GM12878 (cell line): ENCODE data around the gene CES3. TPM values are rescaled to one million over a fixed set of nuclear protein-coding genes. Genes with fewer than 3 reads are reported as not detected.

ENCODE experiments used
- ATAC-seq: fragments of 200-7000 bp; cut with Tn5 transposase; 3 replicates; pipeline ENCODE4 v1.9.1; 2020; ENCODE audit warnings: mild to moderate bottlenecking, moderate library complexity
- BruUV-seq: library from RNA; stranded (reverse); fragments of 400-500 nt; replicated peaks from 2 replicates; lab custom pipeline; 2021; lab: Mats Ljungman, UMichigan
- CTCF ChIA-PET: fragments of 300-600 bp; sonication (Branson Sonifier 250); formaldehyde crosslinking; extraction: SDS; loops from one replicate; lab custom pipeline; 2021; ENCODE audit warnings: inconsistent platforms; lab: Yijun Ruan, JAX
- POLR2A ChIA-PET: fragments of 350-600 bp; formaldehyde crosslinking; extraction: SDS; loops from one replicate; lab custom pipeline; 2021; ENCODE audit warnings: inconsistent platforms; lab: Charles Lee
- RAD21 ChIA-PET: fragments of 300-600 bp; sonication (Branson Sonifier 250); formaldehyde crosslinking; loops from one replicate; lab custom pipeline; 2023; ENCODE audit warnings: antibody characterized with exemption; ENCODE audit not compliant: unreplicated experiment; lab: Charles Lee
- SMC1A ChIA-PET: fragments of 300-600 bp; sonication (Branson Sonifier 250); formaldehyde crosslinking; loops from one replicate; lab custom pipeline; 2023; ENCODE audit not compliant: unreplicated experiment, uncharacterized antibody; lab: Charles Lee
- DNase-seq: peaks from one replicate; pipeline ENCODE4 v3.0.0-alpha.2; 2011; ENCODE audit warnings: low read depth, low spot score
- FAIRE-seq: peaks from 3 replicates; lab custom pipeline; 2011; peaks lifted over from hg19 to GRCh38; lab: Jason Lieb, UNC
- H2AFZ ChIP-seq: 2 replicates; pipeline ENCODE4 v1.6.0; 2011; ENCODE audit warnings: low read depth, low read length, control low read depth; ENCODE audit not compliant: control insufficient read depth
- H3K27ac ChIP-seq: 2 replicates; pipeline ENCODE4 v1.5.1; 2011; ENCODE audit warnings: control low read depth; ENCODE audit not compliant: control insufficient read depth, insufficient read depth
- H3K27me3 ChIP-seq, 2 experiments: replicated peaks in 1 of 2; 2 replicates each; pipeline versions ENCODE4 v1.6.0 to v1.6.1; 2011; ENCODE audit warnings: low read length in 1 of 2; ENCODE audit not compliant: control insufficient read depth in 2 of 2, insufficient read depth in 2 of 2
- H3K36me3 ChIP-seq, 2 experiments: 2 replicates each; pipeline ENCODE4 v1.5.1; 2011; ENCODE audit warnings: low read length in 1 of 2; ENCODE audit not compliant: control insufficient read depth in 2 of 2, insufficient read depth in 2 of 2
- H3K4me1 ChIP-seq: 2 replicates; pipeline ENCODE4 v1.6.1; 2011; ENCODE audit warnings: mild to moderate bottlenecking, low read length, moderate library complexity, mixed read lengths; ENCODE audit not compliant: control insufficient read depth, insufficient read depth
- H3K4me2 ChIP-seq: 2 replicates; pipeline ENCODE4 v1.6.0; 2011; ENCODE audit warnings: control low read depth; ENCODE audit not compliant: control insufficient read depth, insufficient read depth
- H3K4me3 ChIP-seq: fragments of 200-600 bp; sonication (generic); 2 replicates; pipeline ENCODE4 v1.5.1; 2016
- H3K79me2 ChIP-seq: 2 replicates; pipeline ENCODE4 v1.6.0; 2011; ENCODE audit warnings: low read length; ENCODE audit not compliant: control insufficient read depth, insufficient read depth
- H3K9ac ChIP-seq: 2 replicates; pipeline ENCODE4 v1.8.0; 2011; ENCODE audit warnings: low read length, control low read depth, mixed read lengths; ENCODE audit not compliant: control insufficient read depth, insufficient read depth
- H3K9me3 ChIP-seq: replicated peaks from 3 replicates; pipeline ENCODE4 v1.5.1; 2011; ENCODE audit warnings: mild to moderate bottlenecking, low read length; ENCODE audit not compliant: control insufficient read depth, insufficient read depth
- H4K20me1 ChIP-seq: 2 replicates; pipeline ENCODE4 v1.6.0; 2011; ENCODE audit not compliant: control insufficient read depth, insufficient read depth
- ATF3 ChIP-seq: IDR thresholded peaks from 2 replicates; pipeline ENCODE4 v1.6.1; 2011; ENCODE audit warnings: low read depth, mild to moderate bottlenecking, low read length, moderate library complexity, borderline replicate concordance; ENCODE audit errors: extremely low read depth
- ELK1 ChIP-seq: IDR thresholded peaks from 2 replicates; pipeline ENCODE4 v1.6.1; 2012; ENCODE audit warnings: low read depth, low read length, improper control_type of control experiment
- KLF5 ChIP-seq: fragments of 450-650 bp; IDR thresholded peaks from 2 replicates; pipeline ENCODE4 v1.6.1; 2014; ENCODE audit warnings: mild to moderate bottlenecking; ENCODE audit not compliant: partially characterized antibody
- MAX ChIP-seq: IDR thresholded peaks from 2 replicates; pipeline ENCODE4 v1.6.1; 2012; ENCODE audit warnings: low read depth, low read length, improper control_type of control experiment
- SP1 ChIP-seq: IDR thresholded peaks from one replicate; pipeline ENCODE4 v1.6.1; 2011; ENCODE audit warnings: low read depth, low read length
- TCF3 ChIP-seq: IDR thresholded peaks from 2 replicates; pipeline ENCODE4 v1.6.1; 2012; ENCODE audit warnings: low read depth, mild to moderate bottlenecking, low read length, borderline replicate concordance; ENCODE audit not compliant: insufficient read depth
- WGBS: methylation state at CpG from one replicate; pipeline ENCODE4 v1.1.6; 2016; ENCODE audit warnings: low lambda C conversion rate; ENCODE audit not compliant: insufficient replicate concordance, insufficient coverage; ENCODE audit errors: missing lambda C conversion rate; 5-methylcytosine and 5-hydroxymethylcytosine counted together
- in situ Hi-C: fragments of 300-500 bp; cut with MboI; formaldehyde crosslinking; loops from 9 replicates; pipeline ENCODE4 v1.14.3; 2018; ENCODE audit warnings: mixed read lengths
- intact Hi-C: fragments of 100-400 bp; cut with micrococcal nuclease; formaldehyde crosslinking; loops from one replicate; pipeline ENCODE4 v1.14.2; 2022; ENCODE audit not compliant: unreplicated experiment
- polyA plus RNA-seq, 11 experiments: library from polyadenylated mRNA; depleted of rRNA in 4 of 11; unstranded in 6 of 11; stranded (reverse) in 5 of 11; fragments of >200 nt; fragmentation: Nextera tagmentation in 4 of 11; fragmentation: Illumina TruSeq in 1 of 11; extraction: Ambion mirVana in 4 of 11; extraction: Trizol in 1 of 11; gene quantifications; 1 replicate in 1 of 11; 2 replicates in 10 of 11; pipeline versions ENCODE4 v1.2.1 to v1.2.3, GENCODE V29; 2011 to 2016; ENCODE audit warnings: inconsistent platforms in 2 of 11, missing spikeins in 2 of 11, low read depth in 1 of 11
- total RNA-seq, 4 experiments: library from RNA; depleted of rRNA in 3 of 4; stranded (reverse); fragments of >200 nt in 3 of 4; fragmentation: Illumina TruSeq in 1 of 4; extraction: Trizol in 1 of 4; gene quantifications; 2 replicates each; pipeline versions ENCODE4 v1.2.1 to v1.2.3, GENCODE V29; 2013 to 2021
- TF ChIP-seq, protein P1 (sequence below): fragments of 450-650 bp; IDR thresholded peaks from 2 replicates; pipeline ENCODE4 v1.6.1; 2018; ENCODE audit warnings: borderline replicate concordance, mild to moderate bottlenecking; ENCODE audit not compliant: partially characterized antibody
- TF ChIP-seq, protein P2 (sequence below): fragments of 450-650 bp; IDR thresholded peaks from 2 replicates; pipeline ENCODE4 v1.6.1; 2017; ENCODE audit warnings: low read depth, mild to moderate bottlenecking, moderate library complexity
- TF ChIP-seq, protein P3 (sequence below): fragments of 450-650 bp; IDR thresholded peaks from 2 replicates; pipeline ENCODE4 v1.6.1; 2016; ENCODE audit warnings: mild to moderate bottlenecking
- TF ChIP-seq, protein P4 (sequence below): IDR thresholded peaks from 2 replicates; pipeline ENCODE4 v1.6.1; 2012; ENCODE audit warnings: low read depth, low read length, improper control_type of control experiment

The CES3 gene
- total and polyA plus RNA-seq, 10 of the 15 experiments (the other 5 are each of a cell fraction or from before 2014, with no cell fraction given), result 0.09 to 3.1 (median 0.76) TPM

DNA sequence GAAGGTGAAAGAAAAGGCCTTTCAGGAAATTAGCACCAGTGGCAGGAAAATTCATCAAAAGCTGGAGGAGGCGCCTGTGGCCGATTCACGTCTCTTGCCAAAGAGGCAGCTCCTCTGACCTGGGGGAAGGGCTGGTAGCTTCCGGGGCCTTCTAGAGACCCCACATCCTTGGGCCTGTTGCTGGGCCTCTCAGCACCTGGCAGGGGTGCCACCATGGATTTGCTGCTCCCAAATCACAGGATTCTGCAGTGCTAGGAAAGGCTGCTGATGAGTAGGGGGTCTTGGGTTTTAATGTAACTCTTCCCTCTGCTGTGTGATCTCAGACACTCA is 56.3 kb downstream of the CES3 start:
- WGBS, result 71% methylated on average over 4 of the region's 4 CpGs
- FAIRE-seq, result no peak
- no peak for ATAC-seq
- Histone ChIP-seq H3K4me2 (no peak overlapping the region), H3K27me3 (peaks cover 0 to 2% of the 10 kb centered on the region in 2 experiments; a peak in 3 of 4 replicates), H3K36me3 (no peaks in the 10 kb centered on the region), H3K4me1 (peaks cover 13% of the 10 kb centered on the region; the same call in 1 of the 2 replicates), H2AFZ (no peak overlapping the region), H3K9me3 (no peaks in the 10 kb centered on the region), H4K20me1 (no peaks in the 10 kb centered on the region), H3K9ac (no peak overlapping the region), H3K27ac (no peak overlapping the region), H3K79me2 (no peaks in the 10 kb centered on the region), H3K4me3 (no peak overlapping the region)
- no TSS peak for BruUV-seq
- in situ Hi-C loops (loop anchor here (5.0 kb wide), 2 partner anchors 85 to 135 kb away; partner anchors contain the start of gene B3GNT9), intact Hi-C loops (loop anchor here (1.0 to 10.0 kb wide), 3 partner anchors 63 to 167 kb away; no protein-coding TSS in a partner anchor)
- CTCF ChIA-PET, result interaction anchor here (0.8 to 12.3 kb wide), 45 partner anchors 10 to 181 kb away, joined by 3 to 205 read pairs (median 7); partner anchors contain the start of genes B3GNT9, CBFB, E2F4 and FBXL8
- RAD21 ChIA-PET, result interaction anchor here (0.9 to 4.8 kb wide), 32 partner anchors 9 to 230 kb away, joined by 3 to 85 read pairs (median 6); partner anchors contain the start of genes B3GNT9, CBFB, FBXL8 and FHOD1
- TF ChIP-seq MAX (no peak), KLF5 (no peak), TCF3 (no peak), ATF3 (no peak), ELK1 (no peak), SP1 (no peak)
- TF ChIP-seq, protein P1, sequence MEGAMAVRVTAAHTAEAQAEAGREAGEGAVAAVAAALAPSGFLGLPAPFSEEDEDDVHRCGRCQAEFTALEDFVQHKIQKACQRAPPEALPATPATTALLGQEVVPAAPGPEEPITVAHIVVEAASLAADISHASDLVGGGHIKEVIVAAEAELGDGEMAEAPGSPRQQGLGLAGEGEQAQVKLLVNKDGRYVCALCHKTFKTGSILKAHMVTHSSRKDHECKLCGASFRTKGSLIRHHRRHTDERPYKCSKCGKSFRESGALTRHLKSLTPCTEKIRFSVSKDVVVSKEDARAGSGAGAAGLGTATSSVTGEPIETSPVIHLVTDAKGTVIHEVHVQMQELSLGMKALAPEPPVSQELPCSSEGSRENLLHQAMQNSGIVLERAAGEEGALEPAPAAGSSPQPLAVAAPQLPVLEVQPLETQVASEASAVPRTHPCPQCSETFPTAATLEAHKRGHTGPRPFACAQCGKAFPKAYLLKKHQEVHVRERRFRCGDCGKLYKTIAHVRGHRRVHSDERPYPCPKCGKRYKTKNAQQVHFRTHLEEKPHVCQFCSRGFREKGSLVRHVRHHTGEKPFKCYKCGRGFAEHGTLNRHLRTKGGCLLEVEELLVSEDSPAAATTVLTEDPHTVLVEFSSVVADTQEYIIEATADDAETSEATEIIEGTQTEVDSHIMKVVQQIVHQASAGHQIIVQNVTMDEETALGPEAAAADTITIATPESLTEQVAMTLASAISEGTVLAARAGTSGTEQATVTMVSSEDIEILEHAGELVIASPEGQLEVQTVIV, result no peak
- TF ChIP-seq, protein P2, sequence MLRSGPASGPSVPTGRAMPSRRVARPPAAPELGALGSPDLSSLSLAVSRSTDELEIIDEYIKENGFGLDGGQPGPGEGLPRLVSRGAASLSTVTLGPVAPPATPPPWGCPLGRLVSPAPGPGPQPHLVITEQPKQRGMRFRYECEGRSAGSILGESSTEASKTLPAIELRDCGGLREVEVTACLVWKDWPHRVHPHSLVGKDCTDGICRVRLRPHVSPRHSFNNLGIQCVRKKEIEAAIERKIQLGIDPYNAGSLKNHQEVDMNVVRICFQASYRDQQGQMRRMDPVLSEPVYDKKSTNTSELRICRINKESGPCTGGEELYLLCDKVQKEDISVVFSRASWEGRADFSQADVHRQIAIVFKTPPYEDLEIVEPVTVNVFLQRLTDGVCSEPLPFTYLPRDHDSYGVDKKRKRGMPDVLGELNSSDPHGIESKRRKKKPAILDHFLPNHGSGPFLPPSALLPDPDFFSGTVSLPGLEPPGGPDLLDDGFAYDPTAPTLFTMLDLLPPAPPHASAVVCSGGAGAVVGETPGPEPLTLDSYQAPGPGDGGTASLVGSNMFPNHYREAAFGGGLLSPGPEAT, result no peak
- TF ChIP-seq, protein P3, sequence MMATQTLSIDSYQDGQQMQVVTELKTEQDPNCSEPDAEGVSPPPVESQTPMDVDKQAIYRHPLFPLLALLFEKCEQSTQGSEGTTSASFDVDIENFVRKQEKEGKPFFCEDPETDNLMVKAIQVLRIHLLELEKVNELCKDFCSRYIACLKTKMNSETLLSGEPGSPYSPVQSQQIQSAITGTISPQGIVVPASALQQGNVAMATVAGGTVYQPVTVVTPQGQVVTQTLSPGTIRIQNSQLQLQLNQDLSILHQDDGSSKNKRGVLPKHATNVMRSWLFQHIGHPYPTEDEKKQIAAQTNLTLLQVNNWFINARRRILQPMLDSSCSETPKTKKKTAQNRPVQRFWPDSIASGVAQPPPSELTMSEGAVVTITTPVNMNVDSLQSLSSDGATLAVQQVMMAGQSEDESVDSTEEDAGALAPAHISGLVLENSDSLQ, result no peak
- TF ChIP-seq, protein P4, sequence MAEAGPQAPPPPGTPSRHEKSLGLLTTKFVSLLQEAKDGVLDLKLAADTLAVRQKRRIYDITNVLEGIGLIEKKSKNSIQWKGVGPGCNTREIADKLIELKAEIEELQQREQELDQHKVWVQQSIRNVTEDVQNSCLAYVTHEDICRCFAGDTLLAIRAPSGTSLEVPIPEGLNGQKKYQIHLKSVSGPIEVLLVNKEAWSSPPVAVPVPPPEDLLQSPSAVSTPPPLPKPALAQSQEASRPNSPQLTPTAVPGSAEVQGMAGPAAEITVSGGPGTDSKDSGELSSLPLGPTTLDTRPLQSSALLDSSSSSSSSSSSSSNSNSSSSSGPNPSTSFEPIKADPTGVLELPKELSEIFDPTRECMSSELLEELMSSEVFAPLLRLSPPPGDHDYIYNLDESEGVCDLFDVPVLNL, result no peak
- SMC1A ChIA-PET, result interaction anchor here (0.9 to 4.4 kb wide), 32 partner anchors 11 to 168 kb away, joined by 3 to 57 read pairs (median 5); partner anchors contain the start of genes B3GNT9, CBFB, FBXL8 and NOL3
- POLR2A ChIA-PET, result interaction anchor here (0.9 to 3.0 kb wide), 8 partner anchors 10 to 153 kb away, joined by 3 to 15 read pairs (median 4); partner anchors contain the start of genes CBFB and NOL3
- no peak for DNase-seq
